ENCODE measurements around the gene GINS3.

GRCh38 chr16:58433569-58433951 lies 41.3 kb downstream of the GINS3 start:
- TF ChIP-seq CTCF (IDR thresholded peaks at IDR 0.05) = no peak
- TF ChIP-seq POLR2AphosphoS5 (IDR thresholded peaks at IDR 0.05) = no peak
- no peak for TF ChIP-seq POLR2A (IDR thresholded peaks at IDR 0.05; ENCODE audit: low read depth)
- TF ChIP-seq EP300 (IDR thresholded peaks at IDR 0.05) = no peak
